K562 (cell line): ENCODE results near the gene PCED1B. TPM values are rescaled to one million over a fixed set of nuclear protein-coding genes. Genes with fewer than 3 reads are reported as not detected.
A peak's percentile ranks its signal among the peaks of the same experiment; 100 is the strongest.

Experiments used
- ATAC-seq: fragments of 200-7000 bp; cut with Tn5 transposase; 3 replicates; pipeline ENCODE4 v1.9.1; 2020; ENCODE audit warnings: moderate library complexity
- BruUV-seq: library from RNA; stranded (reverse); fragments of 400-500 nt; replicated peaks from 2 replicates; lab custom pipeline; 2021; lab: Mats Ljungman, UMichigan
- CTCF ChIA-PET: fragments of 300-600 bp; formaldehyde crosslinking; extraction: SDS; loops from one replicate; lab custom pipeline; 2021; ENCODE audit warnings: low intra/inter-chr PET ratio; lab: Yijun Ruan, JAX
- POLR2A ChIA-PET: fragments of 300-600, 350-650 bp; sonication (Branson Sonifier 250); formaldehyde crosslinking; extraction: SDS; loops from one replicate; lab custom pipeline; 2021; ENCODE audit warnings: antibody characterized with exemption, inconsistent platforms; lab: Yijun Ruan, JAX
- DNase-seq, 4 experiments: peaks; one replicate each; pipeline versions ENCODE4 v3.0.0 to v3.0.0-alpha.2; 2011 to 2018; ENCODE audit warnings: low spot score in 3 of 4, mixed read lengths in 3 of 4; ENCODE audit errors: extremely low read depth in 1 of 4
- FAIRE-seq: peaks from 2 replicates; lab custom pipeline; 2011; peaks lifted over from hg19 to GRCh38; lab: Jason Lieb, UNC
- H2AFZ ChIP-seq: 2 replicates; pipeline ENCODE4 v1.6.0; 2011; ENCODE audit warnings: low read depth, low read length, control low read depth, inconsistent platforms
- H3K27ac ChIP-seq: fragments of 200-600 bp; 3 replicates; pipeline ENCODE4 v1.8.0; 2011; ENCODE audit warnings: low read depth, mild to moderate bottlenecking, control low read depth, inconsistent platforms, low read length, moderate library complexity, mixed read lengths; ENCODE audit errors: extremely low read depth
- H3K27me3 ChIP-seq, 2 experiments: fragments of 300-600 bp in 1 of 2; 2 replicates in 1 of 2; 3 replicates in 1 of 2; pipeline versions ENCODE4 v1.6.0 to v1.8.0; 2011; ENCODE audit warnings: inconsistent platforms in 2 of 2, low read length in 2 of 2, mild to moderate bottlenecking in 1 of 2, mixed read lengths in 1 of 2, moderate library complexity in 1 of 2; ENCODE audit not compliant: control insufficient read depth in 2 of 2, insufficient read depth in 2 of 2
- H3K36me3 ChIP-seq: fragments of 300-600 bp; 3 replicates; pipeline ENCODE4 v1.8.0; 2011; ENCODE audit warnings: mild to moderate bottlenecking, low read length, inconsistent platforms; ENCODE audit not compliant: control insufficient read depth, insufficient read depth
- H3K4me1 ChIP-seq, 2 experiments: fragments of 200-600 bp in 1 of 2; replicated peaks in 1 of 2; 2 replicates in 1 of 2; 3 replicates in 1 of 2; pipeline versions ENCODE4 v1.5.1 to v1.8.0; 2011; ENCODE audit warnings: inconsistent platforms in 2 of 2, low read length in 2 of 2, mild to moderate bottlenecking in 1 of 2, mixed read lengths in 1 of 2, moderate library complexity in 1 of 2; ENCODE audit not compliant: control insufficient read depth in 2 of 2, insufficient read depth in 2 of 2
- H3K4me2 ChIP-seq: 2 replicates; pipeline ENCODE4 v1.6.1; 2011; ENCODE audit warnings: low read length, control low read depth, inconsistent platforms, mixed read lengths; ENCODE audit not compliant: insufficient read depth
- H3K4me3 ChIP-seq: fragments of 200-600 bp; sonication (generic), shearing (Covaris generic); 2 replicates; pipeline ENCODE4 v1.5.1; 2016; ENCODE audit warnings: control low read depth, inconsistent platforms
- H3K79me2 ChIP-seq: fragments of 200-600 bp; 3 replicates; pipeline ENCODE4 v1.8.0; 2011; ENCODE audit warnings: low read length, inconsistent platforms; ENCODE audit not compliant: control insufficient read depth, insufficient read depth
- H3K9ac ChIP-seq, 2 experiments: 2 replicates each; pipeline versions ENCODE4 v1.6.0 to v1.6.1; 2011; ENCODE audit warnings: low read depth in 2 of 2, low read length in 2 of 2, control low read depth in 1 of 2, inconsistent platforms in 1 of 2, mild to moderate bottlenecking in 1 of 2, mixed read lengths in 1 of 2; ENCODE audit not compliant: insufficient read depth in 1 of 2
- H3K9me1 ChIP-seq: one replicate; pipeline ENCODE4 v1.6.0; 2011; ENCODE audit warnings: inconsistent platforms, mild to moderate bottlenecking, low read length, moderate library complexity; ENCODE audit not compliant: control insufficient read depth, insufficient read depth
- H3K9me3 ChIP-seq: replicated peaks from 2 replicates; pipeline ENCODE4 v1.5.1; 2011; ENCODE audit warnings: low read depth, low read length, inconsistent platforms; ENCODE audit not compliant: control insufficient read depth, insufficient read depth
- H4K20me1 ChIP-seq: replicated peaks from 2 replicates; pipeline ENCODE4 v1.6.1; 2011; ENCODE audit warnings: low read length, inconsistent platforms, mixed read lengths; ENCODE audit not compliant: control insufficient read depth, insufficient read depth
- ETV6 ChIP-seq, 3 experiments: fragments of 150-350 bp in 1 of 3; sonication (generic) in 1 of 3; formaldehyde crosslinking in 1 of 3; IDR thresholded peaks; 2 replicates each; pipeline versions ENCODE4 v1.6.1 to v1.8.0; 2014 to 2022; ENCODE audit warnings: borderline replicate concordance in 2 of 3, low read depth in 2 of 3, antibody characterized with exemption in 1 of 3, low read length in 1 of 3, mild to moderate bottlenecking in 1 of 3, missing genetic modification reagents in 1 of 3
- ZBTB9 ChIP-seq: fragments of 450-650 bp; formaldehyde crosslinking; IDR thresholded peaks from 2 replicates; pipeline ENCODE4 v1.4.0; 2020; ENCODE audit warnings: mild to moderate bottlenecking, moderate library complexity
- WGBS: fragments of 100-300 bp; shearing (Covaris generic); methylation state at CpG from one replicate; pipeline ENCODE4 v1.1.6; 2016; ENCODE audit warnings: low coverage, mixed read lengths; ENCODE audit not compliant: insufficient coverage; ENCODE audit errors: missing lambda C conversion rate; 5-methylcytosine and 5-hydroxymethylcytosine counted together
- in situ Hi-C: fragments of 300-500 bp; cut with MboI; formaldehyde crosslinking; loops from 4 replicates; pipeline ENCODE4 v1.15.0; 2018; ENCODE audit warnings: inconsistent platforms, mixed read lengths
- intact Hi-C: fragments of 100-400 bp; cut with micrococcal nuclease; formaldehyde crosslinking; loops from 2 replicates; pipeline ENCODE4 v1.14.2; 2022
- polyA plus RNA-seq, 8 experiments: library from polyadenylated mRNA; depleted of rRNA in 4 of 8; stranded (reverse) in 5 of 8; unstranded in 3 of 8; fragments of >200 nt; fragmentation: Nextera tagmentation in 2 of 8; fragmentation: Illumina TruSeq in 1 of 8; extraction: Ambion mirVana in 2 of 8; extraction: Trizol in 1 of 8; gene quantifications; 2 replicates each; pipeline versions ENCODE4 v1.2.1 to v1.2.3, GENCODE V29; 2011 to 2014; ENCODE audit warnings: inconsistent platforms in 1 of 8, missing spikeins in 1 of 8
- total RNA-seq, 7 experiments: library from RNA; depleted of rRNA in 6 of 7; stranded (reverse); fragments of >200 nt in 6 of 7; fragmentation: Illumina TruSeq in 2 of 7; extraction: Trizol in 2 of 7; gene quantifications; 2 replicates each; pipeline versions ENCODE4 v1.2.1 to v1.2.3, GENCODE V29; 2011 to 2021; ENCODE audit warnings: low replicate concordance in 1 of 7

PCED1B gene
- total and polyA plus RNA-seq, 9 of the 15 experiments (the other 6 are each of a cell fraction or from before 2014, with no cell fraction given), result 1.2 to 9.3 (median 2.5) TPM

- Histone ChIP-seq H3K79me2 (no peaks in the 10 kb centered on the region), H3K4me1 (peaks cover 3 to 32% of the 10 kb centered on the region in 2 experiments; a peak in 4 of 5 replicates), H2AFZ (peak overlapping the region; percentile 64), H3K27me3 (no peaks in the 10 kb centered on the region), H4K20me1 (no peaks in the 10 kb centered on the region), H3K4me3 (no peak overlapping the region), H3K36me3 (no peaks in the 10 kb centered on the region), H3K9me1 (no peaks in the 10 kb centered on the region), H3K27ac (peak overlapping the region; percentile 32; the same call in 1 of the 3 replicates), H3K9me3 (no peaks in the 10 kb centered on the region), H3K9ac (peak overlapping the region in 1 of 2 experiments; percentile 41; a peak in 1 of 4 replicates), H3K4me2 (no peak overlapping the region)
- DNase-seq (no peak), FAIRE-seq (no peak), ATAC-seq (no peak)
- BruUV-seq, result no TSS peak
- 0 out of 2 replicates have a peak, but pooled peaks have one; percentile 2 for TF ChIP-seq ZBTB9 (CRISPR knock-in tag)
- TF ChIP-seq ETV6 (IDR thresholded peaks at IDR 0.05; ENCODE audit: borderline replicate concordance in 1 of 2, low read depth in 2 of 2, low read length in 1 of 2), result no peak
- no peak for TF ChIP-seq ETV6 (CRISPR knock-in tag; IDR thresholded peaks at IDR 0.05; ENCODE audit: borderline replicate concordance)
- ChIA-PET POLR2A (interaction anchor here (1.2 kb wide), 1 partner anchor 9 kb away, joined by 3 read pairs; no protein-coding TSS in a partner anchor), CTCF (interaction anchor here (0.6 kb wide), 1 partner anchor 129 kb away, joined by 6 read pairs; no protein-coding TSS in a partner anchor)
- WGBS, result 74% methylated on average over 7 of the region's 8 CpGs
- in situ Hi-C loops, result no loop called here
- intact Hi-C loops, result loop anchor here (5.0 to 10.0 kb wide), 2 partner anchors 89 to 157 kb away; no protein-coding TSS in a partner anchor
Measured at GRCh38 chr12:47218191-47218654, 138.8 kb downstream of the PCED1B start.
